GM10266 (cell line): ENCODE measurements around the gene MYPN.

Experiments used
- DNase-seq: peaks from one replicate; pipeline ENCODE4 v3.0.0; 2012; ENCODE audit errors: extremely low spot score
- TF ChIP-seq, protein P1 (sequence below): IDR thresholded peaks from 2 replicates; pipeline ENCODE4 v1.5.1; 2012; ENCODE audit warnings: mild to moderate bottlenecking, low read depth; ENCODE audit not compliant: control insufficient read depth, insufficient read depth; ENCODE audit errors: missing control alignments

MYPN gene

DNA sequence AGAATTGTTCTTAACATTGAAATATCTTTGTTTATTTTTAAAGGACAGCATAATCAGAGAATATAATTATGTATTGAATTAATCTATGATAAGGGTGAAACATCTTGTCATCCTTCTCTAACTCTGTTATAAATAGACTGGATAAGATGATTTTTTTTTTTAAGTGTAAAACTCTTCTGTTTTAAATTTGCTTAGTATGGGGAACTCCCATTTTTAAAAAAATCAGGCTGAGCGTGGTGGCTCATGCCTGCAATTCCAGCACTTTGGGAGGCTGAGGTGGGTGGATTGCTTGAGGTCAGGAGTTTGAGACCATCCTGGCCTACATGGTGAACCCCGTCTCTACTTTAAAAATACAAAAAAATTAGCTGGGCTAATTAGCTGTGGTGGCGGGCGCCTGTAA lies 24.8 kb upstream of the MYPN start:
- TF ChIP-seq, protein P1, sequence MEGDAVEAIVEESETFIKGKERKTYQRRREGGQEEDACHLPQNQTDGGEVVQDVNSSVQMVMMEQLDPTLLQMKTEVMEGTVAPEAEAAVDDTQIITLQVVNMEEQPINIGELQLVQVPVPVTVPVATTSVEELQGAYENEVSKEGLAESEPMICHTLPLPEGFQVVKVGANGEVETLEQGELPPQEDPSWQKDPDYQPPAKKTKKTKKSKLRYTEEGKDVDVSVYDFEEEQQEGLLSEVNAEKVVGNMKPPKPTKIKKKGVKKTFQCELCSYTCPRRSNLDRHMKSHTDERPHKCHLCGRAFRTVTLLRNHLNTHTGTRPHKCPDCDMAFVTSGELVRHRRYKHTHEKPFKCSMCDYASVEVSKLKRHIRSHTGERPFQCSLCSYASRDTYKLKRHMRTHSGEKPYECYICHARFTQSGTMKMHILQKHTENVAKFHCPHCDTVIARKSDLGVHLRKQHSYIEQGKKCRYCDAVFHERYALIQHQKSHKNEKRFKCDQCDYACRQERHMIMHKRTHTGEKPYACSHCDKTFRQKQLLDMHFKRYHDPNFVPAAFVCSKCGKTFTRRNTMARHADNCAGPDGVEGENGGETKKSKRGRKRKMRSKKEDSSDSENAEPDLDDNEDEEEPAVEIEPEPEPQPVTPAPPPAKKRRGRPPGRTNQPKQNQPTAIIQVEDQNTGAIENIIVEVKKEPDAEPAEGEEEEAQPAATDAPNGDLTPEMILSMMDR = no peak
- DNase-seq = no peak

DNA sequence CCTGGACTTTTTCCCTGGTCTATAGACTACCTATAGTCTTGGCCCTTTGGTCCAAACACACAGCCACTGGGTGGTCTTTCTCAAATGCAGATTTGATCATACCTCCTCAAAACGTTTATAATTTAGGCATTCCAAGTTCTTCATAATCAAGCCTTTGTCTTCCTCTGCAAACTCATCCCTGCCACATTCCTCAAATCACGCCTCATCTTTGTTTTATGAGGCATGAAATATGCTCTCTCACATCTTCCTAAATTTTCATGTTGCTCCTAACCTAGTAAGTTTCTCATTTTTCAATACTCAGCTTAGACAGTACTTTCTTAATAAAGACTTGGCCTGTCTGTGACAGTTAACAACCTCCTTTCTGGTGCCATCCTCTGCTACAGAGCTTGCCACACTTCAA lies 23.3 kb upstream of the MYPN start:
- no peak for DNase-seq
- TF ChIP-seq, protein P1 = no peak

DNA sequence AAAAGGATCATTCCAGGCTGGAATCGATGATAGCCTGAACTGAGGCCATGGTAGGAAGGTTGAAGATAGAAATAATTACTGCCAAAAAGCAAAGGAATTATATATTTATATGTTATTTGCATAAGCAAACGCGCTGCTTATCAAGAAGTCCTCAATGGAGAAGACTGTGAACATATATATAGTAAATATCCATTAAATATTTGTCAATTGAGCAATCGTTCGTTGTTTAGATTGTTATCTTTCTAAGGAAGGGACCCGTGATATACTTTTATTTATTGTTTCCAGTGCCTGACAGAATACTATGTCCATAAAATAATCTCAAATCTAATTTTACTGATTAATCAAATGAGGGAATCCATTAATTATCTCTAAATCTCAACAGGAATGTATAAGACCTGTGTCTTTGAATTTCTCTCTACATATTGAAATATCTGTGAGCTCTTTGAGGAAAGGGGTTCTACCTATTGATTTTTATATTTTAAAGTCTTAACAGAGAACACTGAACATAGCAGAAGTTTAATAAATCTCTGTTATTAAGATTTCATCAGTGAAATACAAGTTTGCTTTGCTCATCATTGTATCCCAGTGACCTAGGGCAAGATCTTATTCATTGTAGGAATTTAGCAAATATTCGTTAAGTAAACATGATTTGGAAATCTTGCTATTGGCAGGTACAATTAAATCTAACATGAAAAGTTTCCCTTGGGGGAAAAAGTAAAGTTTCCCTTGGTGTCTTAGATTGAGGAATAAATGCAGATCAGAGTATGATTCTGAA lies 22.2 kb upstream of the MYPN start:
- no peak for DNase-seq
- TF ChIP-seq, protein P1 = no peak

DNA sequence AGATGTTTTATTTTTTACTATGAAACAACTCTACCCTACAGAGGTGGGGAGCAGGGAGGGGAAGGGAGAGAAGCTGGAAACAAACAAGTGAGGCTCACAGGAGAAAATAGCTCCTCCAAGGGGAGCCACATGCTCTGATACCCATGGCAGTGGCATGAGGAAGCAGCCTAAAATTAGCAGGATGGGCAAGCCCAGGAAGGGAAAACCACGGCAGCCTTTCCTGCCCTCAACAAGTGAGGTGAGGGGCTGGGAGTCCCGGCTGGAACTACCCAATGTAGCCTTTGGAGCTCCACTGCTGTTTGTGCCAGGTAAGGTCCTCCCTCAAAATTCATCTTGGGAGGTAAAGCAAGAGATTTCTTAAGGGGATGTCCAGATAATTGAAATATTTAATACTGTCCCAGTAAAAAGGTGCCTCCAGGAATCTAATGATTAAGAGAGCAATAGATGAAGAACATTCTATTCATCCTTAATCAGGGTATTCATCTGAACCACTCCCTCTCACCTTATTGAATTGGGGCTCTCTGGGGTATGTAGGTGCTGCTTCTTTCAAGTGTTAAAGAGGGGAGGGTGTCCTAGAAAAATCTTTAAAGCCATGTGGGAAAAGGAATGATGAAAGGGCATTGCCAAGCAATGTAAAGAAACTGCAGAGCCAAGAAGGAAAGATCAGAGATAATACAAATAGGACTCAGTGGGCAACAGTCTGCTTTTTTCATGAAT lies 21.4 kb upstream of the MYPN start:
- TF ChIP-seq, protein P1 = no peak
- DNase-seq = no peak

DNA sequence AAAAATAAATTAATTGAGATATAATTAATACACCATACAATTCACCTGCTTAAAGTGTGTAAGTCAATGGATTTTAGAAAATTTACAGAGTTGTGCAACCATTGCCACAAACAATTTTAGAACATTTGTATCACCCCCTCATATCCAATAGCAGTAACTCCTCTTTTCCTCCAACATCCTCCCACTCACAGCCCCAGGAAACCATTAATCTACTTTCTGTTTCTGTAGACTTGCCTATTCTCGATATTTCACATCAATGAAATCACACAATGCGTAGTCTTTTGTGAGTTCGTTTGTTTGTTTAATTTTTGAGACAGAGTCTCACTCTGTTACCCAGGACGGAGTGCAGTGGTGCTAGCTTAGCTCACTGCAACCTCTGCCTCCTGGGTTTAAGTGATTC lies 20.5 kb upstream of the MYPN start:
- no peak for DNase-seq
- TF ChIP-seq, protein P1 = no peak

DNA sequence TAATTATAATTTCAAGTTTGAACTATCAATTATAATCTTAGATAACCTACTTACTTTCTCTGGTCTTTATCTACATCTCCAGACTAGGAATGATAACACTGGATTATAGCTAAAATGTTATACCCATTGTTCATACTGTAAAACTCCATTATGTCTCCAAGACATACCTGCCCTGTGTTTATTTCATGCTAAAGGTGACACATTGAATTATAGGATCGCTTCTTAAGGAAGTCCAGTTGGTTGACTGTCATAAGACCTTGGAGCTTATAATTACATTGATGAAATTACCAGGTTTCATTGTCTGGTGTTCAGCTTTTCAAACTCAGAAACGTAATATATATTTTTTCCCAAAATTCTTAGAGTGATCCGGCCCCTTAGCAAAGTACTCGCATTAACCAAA lies 18.7 kb upstream of the MYPN start:
- TF ChIP-seq, protein P1 = no peak
- DNase-seq = no peak

DNA sequence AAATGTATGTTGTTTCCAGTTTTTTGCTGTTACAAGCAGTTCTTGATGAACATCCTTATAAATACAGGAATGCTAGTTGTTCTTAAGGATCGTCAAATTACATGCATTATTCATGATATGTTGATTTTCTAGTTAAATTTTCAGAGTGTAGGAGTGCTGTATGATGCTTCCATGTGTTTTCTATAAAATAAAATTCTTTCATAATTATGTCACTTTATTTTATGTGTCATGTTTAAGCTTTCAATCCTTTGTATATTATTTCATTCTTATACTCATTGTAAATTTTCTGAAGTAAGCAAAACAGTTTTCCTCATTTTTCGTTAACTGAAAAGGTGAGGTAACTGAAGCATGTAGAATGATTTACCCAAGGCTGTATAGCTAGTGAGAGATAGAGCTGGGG lies 16.8 kb upstream of the MYPN start:
- TF ChIP-seq, protein P1 = no peak
- no peak for DNase-seq
